Activated gamma-delta T cell (primary cell): ENCODE measurements around the gene RAP1GDS1.
"Not testable (repeated sequence)": the region's sequence is repeated elsewhere in the genome, so short reads cannot be mapped to it uniquely, and the experiment has no call there.

Experiments used
- DNase-seq: peaks from one replicate; lab custom pipeline; 2025; lab: John Stamatoyannopoulos, UW

Gene RAP1GDS1

GRCh38 chr4:98288671-98289070 lies 27.5 kb downstream of the RAP1GDS1 start:
- DNase-seq = not testable (repeated sequence)

GRCh38 chr4:98289375-98289774 lies 28.2 kb downstream of the RAP1GDS1 start:
- DNase-seq = no peak

GRCh38 chr4:98290511-98290910 lies 29.3 kb downstream of the RAP1GDS1 start:
- no peak for DNase-seq

- no peak for DNase-seq
These were observed 32.1 kb downstream of the RAP1GDS1 start for GRCh38 chr4:98293104-98293887.

GRCh38 chr4:98298022-98298421 lies 36.8 kb downstream of the RAP1GDS1 start:
- no peak for DNase-seq

- DNase-seq = no peak
These were observed 39.5 kb downstream of the RAP1GDS1 start for GRCh38 chr4:98300706-98301105.

GRCh38 chr4:98305576-98305975 lies 44.4 kb downstream of the RAP1GDS1 start:
- no peak for DNase-seq

GRCh38 chr4:98310867-98311266 lies 49.7 kb downstream of the RAP1GDS1 start:
- no peak for DNase-seq

GRCh38 chr4:98311656-98312055 lies 50.5 kb downstream of the RAP1GDS1 start:
- no peak for DNase-seq

- no peak for DNase-seq
These were observed 53.8 kb downstream of the RAP1GDS1 start for GRCh38 chr4:98314791-98315565.

- DNase-seq = no peak
These were observed 57.3 kb downstream of the RAP1GDS1 start for GRCh38 chr4:98318521-98318920.

GRCh38 chr4:98319021-98319420 lies 57.8 kb downstream of the RAP1GDS1 start:
- no peak for DNase-seq

- no peak for DNase-seq
These were observed 65.0 kb downstream of the RAP1GDS1 start for GRCh38 chr4:98326168-98326567.

GRCh38 chr4:98327694-98328093 lies 66.5 kb downstream of the RAP1GDS1 start:
- DNase-seq = no peak

- DNase-seq = peak; percentile 4
These were observed 68.9 kb downstream of the RAP1GDS1 start for GRCh38 chr4:98329879-98330640.

GRCh38 chr4:98332017-98332416 lies 70.8 kb downstream of the RAP1GDS1 start:
- no peak for DNase-seq

GRCh38 chr4:98334461-98334860 lies 73.3 kb downstream of the RAP1GDS1 start:
- no peak for DNase-seq

GRCh38 chr4:98338761-98339438 lies 77.7 kb downstream of the RAP1GDS1 start:
- no peak for DNase-seq

GRCh38 chr4:98341309-98341708 lies 80.1 kb downstream of the RAP1GDS1 start:
- no peak for DNase-seq

- DNase-seq = no peak
These were observed 82.4 kb downstream of the RAP1GDS1 start for GRCh38 chr4:98343626-98344025.

GRCh38 chr4:98345838-98346237 lies 84.7 kb downstream of the RAP1GDS1 start:
- DNase-seq = no peak

- no peak for DNase-seq
These were observed 91.2 kb downstream of the RAP1GDS1 start for GRCh38 chr4:98352396-98352795.
